Keratinocyte (primary cell): ENCODE data around the gene ZNF275.

Source experiments
- EZH2 ChIP-seq: IDR thresholded peaks from one replicate; pipeline ENCODE4 v1.6.1; 2012; ENCODE audit warnings: inconsistent platforms, mild to moderate bottlenecking, low read length, moderate library complexity
- TF ChIP-seq, protein P1 (sequence below), 3 experiments: IDR thresholded peaks in 1 of 3; conservative IDR thresholded peaks in 1 of 3; optimal IDR thresholded peaks in 1 of 3; 2 replicates in 2 of 3; 3 replicates in 1 of 3; pipeline versions ENCODE3 to v1.5.1; 2011; ENCODE audit warnings: low read length in 3 of 3, mild to moderate bottlenecking in 3 of 3, moderate library complexity in 2 of 3, control low read depth in 1 of 3, inconsistent platforms in 1 of 3; ENCODE audit not compliant: insufficient read depth in 2 of 3; ENCODE audit errors: extremely low read depth in 1 of 3

DNA sequence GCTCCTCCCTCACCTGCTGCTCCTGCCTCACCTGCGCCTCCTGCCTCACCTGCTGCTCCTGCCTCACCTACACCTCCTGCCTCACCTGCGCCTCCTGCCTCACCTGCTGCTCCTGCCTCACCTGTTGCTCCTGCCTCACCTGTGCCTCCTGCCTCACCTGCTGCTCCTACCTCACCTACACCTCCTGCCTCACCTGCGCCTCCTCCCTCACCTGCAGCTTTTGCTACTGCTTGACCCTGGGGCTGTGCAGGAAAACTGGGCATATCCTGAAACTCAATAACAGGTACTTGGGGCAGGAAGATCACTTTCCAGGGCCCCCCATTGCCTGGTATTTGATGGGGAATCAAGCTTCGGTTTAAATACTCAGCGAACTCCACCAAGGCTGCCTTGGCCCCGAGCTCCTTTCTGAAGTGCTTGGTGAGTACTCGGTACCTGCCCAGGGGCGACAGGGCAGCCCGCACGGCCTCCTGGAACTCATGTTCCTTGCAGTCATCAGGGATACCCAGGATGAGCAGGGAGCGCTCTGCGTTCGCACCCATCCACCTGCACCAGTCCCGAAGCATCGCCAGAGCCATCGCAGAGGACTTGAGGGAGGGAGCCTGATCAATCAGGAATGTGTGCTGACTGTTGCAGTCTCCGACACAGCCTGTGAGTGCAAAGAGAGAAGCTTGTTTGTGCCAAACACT, 64.5 kb downstream of the ZNF275 start:
- TF ChIP-seq, protein P1, sequence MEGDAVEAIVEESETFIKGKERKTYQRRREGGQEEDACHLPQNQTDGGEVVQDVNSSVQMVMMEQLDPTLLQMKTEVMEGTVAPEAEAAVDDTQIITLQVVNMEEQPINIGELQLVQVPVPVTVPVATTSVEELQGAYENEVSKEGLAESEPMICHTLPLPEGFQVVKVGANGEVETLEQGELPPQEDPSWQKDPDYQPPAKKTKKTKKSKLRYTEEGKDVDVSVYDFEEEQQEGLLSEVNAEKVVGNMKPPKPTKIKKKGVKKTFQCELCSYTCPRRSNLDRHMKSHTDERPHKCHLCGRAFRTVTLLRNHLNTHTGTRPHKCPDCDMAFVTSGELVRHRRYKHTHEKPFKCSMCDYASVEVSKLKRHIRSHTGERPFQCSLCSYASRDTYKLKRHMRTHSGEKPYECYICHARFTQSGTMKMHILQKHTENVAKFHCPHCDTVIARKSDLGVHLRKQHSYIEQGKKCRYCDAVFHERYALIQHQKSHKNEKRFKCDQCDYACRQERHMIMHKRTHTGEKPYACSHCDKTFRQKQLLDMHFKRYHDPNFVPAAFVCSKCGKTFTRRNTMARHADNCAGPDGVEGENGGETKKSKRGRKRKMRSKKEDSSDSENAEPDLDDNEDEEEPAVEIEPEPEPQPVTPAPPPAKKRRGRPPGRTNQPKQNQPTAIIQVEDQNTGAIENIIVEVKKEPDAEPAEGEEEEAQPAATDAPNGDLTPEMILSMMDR (optimal IDR thresholded peaks at IDR 0.05 in 1 of 3, IDR thresholded peaks at IDR 0.05 in 1 of 3, conservative IDR thresholded peaks at IDR 0.05 in 1 of 3; ENCODE audit: extremely low read depth in 1 of 3, insufficient read depth in 2 of 3, low read length in 3 of 3): no peak
- TF ChIP-seq EZH2: no peak
